OCI-LY1 (cell line): Measurements from ENCODE around the gene NPAS1.
"Not testable (repeated sequence)": the region's sequence is repeated elsewhere in the genome, so short reads cannot be mapped to it uniquely, and the experiment has no call there.

ENCODE experiments used
- EZH2 ChIP-seq: fragments of 200-600 bp; sonication (generic), shearing (Covaris generic); IDR thresholded peaks from 2 replicates; pipeline ENCODE4 v1.8.0; 2017; ENCODE audit warnings: borderline replicate concordance, mixed run types, mild to moderate bottlenecking, antibody characterized with exemption, low read length, moderate library complexity, mixed read lengths
- TF ChIP-seq, protein P1 (sequence below): fragments of 200-600 bp; sonication (generic), shearing (Covaris generic); IDR thresholded peaks from 2 replicates; pipeline ENCODE4 v1.5.1; 2017; ENCODE audit warnings: mild to moderate bottlenecking, antibody characterized with exemption, low read length, moderate library complexity, mixed read lengths

GRCh38 chr19:47078351-47078750 lies 58.7 kb downstream of the NPAS1 start:
- TF ChIP-seq, protein P1, sequence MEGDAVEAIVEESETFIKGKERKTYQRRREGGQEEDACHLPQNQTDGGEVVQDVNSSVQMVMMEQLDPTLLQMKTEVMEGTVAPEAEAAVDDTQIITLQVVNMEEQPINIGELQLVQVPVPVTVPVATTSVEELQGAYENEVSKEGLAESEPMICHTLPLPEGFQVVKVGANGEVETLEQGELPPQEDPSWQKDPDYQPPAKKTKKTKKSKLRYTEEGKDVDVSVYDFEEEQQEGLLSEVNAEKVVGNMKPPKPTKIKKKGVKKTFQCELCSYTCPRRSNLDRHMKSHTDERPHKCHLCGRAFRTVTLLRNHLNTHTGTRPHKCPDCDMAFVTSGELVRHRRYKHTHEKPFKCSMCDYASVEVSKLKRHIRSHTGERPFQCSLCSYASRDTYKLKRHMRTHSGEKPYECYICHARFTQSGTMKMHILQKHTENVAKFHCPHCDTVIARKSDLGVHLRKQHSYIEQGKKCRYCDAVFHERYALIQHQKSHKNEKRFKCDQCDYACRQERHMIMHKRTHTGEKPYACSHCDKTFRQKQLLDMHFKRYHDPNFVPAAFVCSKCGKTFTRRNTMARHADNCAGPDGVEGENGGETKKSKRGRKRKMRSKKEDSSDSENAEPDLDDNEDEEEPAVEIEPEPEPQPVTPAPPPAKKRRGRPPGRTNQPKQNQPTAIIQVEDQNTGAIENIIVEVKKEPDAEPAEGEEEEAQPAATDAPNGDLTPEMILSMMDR = not testable (repeated sequence)
- not testable (repeated sequence) for TF ChIP-seq EZH2
